GF-D8 (cell line): ENCODE results near the gene PSEN2.

Source experiments
- DNase-seq: peaks from one replicate; lab custom pipeline; 2025; lab: John Stamatoyannopoulos, UW

The PSEN2 gene

GRCh38 chr1:226864311-226864710, 6.1 kb upstream of the PSEN2 start:
- no peak for DNase-seq

DNA sequence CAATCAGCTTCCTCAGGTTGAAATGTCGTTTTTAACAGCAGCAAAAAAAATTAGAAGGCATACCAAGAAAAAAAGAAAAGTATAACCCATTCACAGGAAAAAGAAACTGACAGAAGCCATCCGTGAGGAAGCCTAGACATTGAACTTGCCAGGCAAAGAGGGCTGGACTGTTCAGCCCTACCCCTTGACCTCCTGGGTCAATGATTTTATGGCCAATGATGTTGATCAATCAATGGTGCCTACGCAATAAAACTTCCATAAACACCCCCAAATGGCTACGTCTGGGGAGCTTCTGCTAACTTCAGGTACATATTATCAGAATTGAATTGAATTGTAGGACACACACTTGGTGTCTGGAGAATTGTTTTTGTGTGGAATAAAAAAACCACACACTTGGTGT, 4.8 kb upstream of the PSEN2 start:
- DNase-seq = no peak

- no peak for DNase-seq
Observed at GRCh38 chr1:226867461-226868054, 2.9 kb upstream of the PSEN2 start.

GRCh38 chr1:226868726-226869125, 1.7 kb upstream of the PSEN2 start:
- no peak for DNase-seq

GRCh38 chr1:226870026-226870400, 403 bp upstream of the PSEN2 start:
- no peak for DNase-seq

DNA sequence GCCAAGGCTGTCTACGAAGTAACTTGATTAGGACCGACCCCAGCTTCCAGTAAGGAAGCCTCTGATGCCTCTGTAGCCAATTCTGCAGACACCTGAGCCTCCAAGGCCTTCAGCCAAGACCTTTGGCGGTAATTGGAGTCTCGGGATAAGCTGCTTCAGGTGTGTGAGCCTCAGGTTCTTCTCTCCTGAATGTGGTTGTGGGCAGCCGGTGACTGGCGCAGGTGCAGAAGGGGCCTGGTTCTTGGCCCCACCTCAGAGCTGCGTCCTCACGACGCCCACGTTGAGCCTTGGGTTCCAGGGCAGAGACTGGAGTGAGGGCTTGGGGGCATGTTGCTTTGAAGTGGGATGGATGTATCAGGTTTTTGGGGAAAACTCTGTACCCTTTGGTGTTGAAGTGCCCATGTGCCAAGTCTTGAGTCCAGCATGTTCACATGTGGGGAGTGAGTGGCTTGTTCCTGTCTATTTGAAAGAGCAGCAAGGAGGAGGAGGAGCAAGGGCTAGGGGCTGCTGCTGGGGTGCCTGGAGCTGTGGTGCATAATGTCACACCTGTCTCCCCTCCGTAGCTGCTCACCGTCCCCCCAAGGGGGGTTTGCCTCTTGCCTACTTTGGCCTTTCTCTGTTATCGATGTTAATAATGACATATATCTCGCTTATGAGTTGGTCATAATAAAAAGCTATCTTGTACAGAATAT, 1.4 kb downstream of the PSEN2 start:
- DNase-seq = no peak

- DNase-seq = no peak
Observed at GRCh38 chr1:226872437-226872836, 2.0 kb downstream of the PSEN2 start.

DNA sequence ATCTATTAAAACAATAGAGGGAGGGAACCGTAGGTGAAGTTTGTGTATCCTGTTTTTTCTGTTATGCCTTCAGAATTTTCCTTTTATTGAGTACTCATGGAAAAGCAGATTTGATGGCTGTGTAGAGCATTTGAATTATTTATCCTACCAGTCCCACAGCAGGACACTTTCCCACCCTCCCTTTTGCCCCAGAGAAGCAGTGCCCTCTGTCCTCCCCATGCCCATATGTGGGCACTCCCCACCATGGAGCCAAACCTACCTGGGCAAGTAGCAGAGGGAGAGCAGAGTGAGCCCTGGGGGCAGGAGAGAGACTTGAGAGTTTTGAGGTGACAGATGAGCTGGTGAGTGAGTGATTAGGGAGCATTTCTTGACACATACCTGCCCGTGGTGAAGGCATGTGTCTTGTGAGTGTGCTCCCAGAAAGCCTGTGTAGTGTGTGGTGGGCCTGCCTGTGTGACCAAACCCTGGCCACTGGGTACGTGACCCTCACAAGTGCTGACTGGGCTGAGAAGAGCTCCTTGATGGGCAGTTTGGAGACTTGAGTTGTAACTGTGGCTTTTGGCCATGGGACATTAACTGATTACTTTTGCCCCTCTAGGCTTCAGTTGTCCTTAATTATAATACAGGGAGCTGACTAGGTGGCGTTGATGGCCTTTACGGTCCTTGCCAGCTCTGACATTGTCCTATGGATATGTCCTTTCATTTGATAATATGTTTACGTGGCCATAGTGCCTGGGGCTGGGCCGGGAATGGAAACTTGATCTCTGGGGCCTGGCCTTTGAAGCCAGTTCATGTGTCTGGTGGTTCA, 3.6 kb downstream of the PSEN2 start:
- no peak for DNase-seq

- no peak for DNase-seq
Observed at GRCh38 chr1:226874579-226875425, 4.4 kb downstream of the PSEN2 start.

GRCh38 chr1:226875641-226876295, 5.4 kb downstream of the PSEN2 start:
- DNase-seq = no peak

- DNase-seq = no peak
Observed at GRCh38 chr1:226877669-226878068, 7.3 kb downstream of the PSEN2 start.

DNA sequence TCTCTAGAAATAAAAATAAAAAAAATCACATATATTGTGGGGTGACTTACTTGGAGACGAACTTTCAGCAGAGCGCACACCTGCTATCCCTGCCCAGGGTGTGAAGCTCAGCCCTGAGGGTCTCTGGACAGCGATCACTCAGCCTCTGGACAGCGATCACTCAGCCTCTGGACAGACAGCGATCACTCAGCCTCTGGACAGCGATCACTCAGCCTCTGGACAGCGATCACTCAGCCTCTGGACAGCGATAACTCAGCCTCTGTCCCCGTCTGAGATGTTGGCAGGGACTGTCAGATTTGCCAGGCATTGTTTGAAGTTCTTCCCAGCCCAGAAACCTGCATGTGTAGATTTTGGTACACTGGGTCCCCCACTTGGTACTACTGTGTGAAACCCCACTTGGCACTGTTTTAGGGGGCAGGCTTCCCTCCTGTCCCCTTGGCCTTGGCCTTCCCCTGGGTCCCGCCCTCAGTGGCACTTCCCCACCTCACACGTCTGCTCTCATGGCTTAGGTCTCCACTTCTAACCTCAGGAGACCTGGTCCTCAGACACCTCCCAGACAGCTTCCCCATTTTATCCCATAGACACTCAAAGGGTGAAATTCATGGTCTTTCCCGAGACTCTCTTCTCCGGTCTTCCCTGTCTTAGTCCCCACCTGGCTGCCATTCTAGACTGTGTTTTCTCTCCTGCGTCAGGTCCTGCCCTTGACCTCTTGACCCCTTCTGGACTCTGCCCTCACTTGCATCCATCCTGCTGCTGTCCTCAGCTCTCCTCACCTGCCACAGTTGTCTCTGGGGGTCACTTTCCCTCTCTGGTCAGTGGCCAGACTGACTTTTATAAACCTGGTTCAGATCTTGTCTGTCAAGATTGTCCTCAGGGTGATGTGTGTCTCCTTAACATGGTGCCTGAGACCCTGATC, 10.2 kb downstream of the PSEN2 start:
- DNase-seq = no peak

- DNase-seq = no peak
Observed at GRCh38 chr1:226881515-226882185, 11.2 kb downstream of the PSEN2 start.

- no peak for DNase-seq
Observed at GRCh38 chr1:226882187-226882586, 11.8 kb downstream of the PSEN2 start.

GRCh38 chr1:226882631-226883409, 12.4 kb downstream of the PSEN2 start:
- no peak for DNase-seq

DNA sequence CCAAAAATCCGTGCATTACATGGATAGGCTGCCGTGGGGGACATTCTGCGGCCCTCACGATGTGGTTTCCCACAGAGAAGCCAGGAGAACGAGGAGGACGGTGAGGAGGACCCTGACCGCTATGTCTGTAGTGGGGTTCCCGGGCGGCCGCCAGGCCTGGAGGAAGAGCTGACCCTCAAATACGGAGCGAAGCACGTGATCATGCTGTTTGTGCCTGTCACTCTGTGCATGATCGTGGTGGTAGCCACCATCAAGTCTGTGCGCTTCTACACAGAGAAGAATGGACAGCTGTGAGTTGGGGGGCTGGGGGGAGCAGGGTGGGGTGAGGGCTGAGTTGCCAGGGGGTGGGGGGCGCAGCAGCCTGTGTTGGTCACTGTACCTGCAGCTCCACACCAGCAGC, 13.2 kb downstream of the PSEN2 start:
- no peak for DNase-seq

DNA sequence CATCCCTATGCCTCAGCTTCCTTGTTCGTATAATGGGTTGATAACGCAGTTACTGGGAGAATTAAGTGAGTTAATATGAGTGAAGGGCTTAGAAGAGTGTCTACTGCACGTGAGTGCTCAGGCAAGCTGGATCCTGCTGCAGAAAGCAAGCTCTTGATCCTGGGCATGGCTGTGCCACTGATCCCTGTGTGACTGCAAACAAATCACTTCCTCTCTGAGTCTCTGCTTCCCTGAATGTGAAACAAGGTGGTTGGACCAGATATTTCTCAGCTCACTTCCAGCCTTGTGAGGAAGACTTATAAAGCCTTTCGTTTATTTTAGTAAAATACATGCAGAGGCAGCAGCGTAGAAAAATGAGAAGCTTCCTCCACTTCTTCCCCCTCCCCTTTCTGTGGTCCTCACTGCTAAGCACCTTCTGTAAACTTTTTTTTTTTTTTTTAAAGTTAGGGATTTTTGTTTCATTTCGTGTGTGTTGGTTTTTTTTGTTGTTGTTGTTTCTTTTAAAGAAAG, 13.8 kb downstream of the PSEN2 start:
- no peak for DNase-seq

DNA sequence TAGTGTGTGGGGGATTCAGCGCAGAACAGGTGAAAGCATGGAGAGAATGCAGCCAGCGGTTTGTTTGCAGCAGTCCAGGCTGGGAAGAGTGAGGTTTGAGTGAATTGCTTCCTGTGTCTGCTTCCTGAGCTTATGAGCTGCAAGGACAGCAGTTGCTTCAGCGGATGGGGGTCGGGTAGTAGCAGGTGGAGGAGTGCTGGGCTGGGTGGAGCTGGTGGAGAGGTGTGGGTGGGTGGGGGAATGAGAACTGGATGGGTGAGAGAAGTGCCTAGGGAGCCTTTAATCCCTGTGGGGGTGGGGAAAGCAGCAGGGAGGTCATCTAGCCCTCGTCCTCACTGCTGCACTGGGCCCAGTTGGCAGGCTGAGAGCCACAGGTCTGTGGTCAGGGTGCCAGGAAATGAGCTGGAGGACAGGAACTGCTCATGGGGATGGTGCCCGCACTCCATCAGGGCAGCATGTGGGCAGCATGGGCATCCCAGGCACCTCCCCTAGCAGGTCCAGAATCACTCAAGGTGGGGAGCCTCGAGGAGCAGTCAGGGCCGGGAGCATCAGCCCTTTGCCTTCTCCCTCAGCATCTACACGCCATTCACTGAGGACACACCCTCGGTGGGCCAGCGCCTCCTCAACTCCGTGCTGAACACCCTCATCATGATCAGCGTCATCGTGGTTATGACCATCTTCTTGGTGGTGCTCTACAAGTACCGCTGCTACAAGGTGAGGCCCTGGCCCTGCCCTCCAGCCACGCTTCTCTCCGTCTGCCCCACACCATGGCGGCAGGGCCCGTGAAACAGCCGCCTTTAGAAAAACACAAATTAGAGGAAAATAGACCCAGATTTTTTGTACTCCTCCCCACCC, 14.8 kb downstream of the PSEN2 start:
- DNase-seq = no peak
